HepG2 (cell line): ENCODE results near the gene SLC25A5. TPM values are rescaled to one million over a fixed set of nuclear protein-coding genes. Genes with fewer than 3 reads are reported as not detected.
A peak's percentile ranks its signal among the peaks of the same experiment; 100 is the strongest.

Experiments used
- FOSL2 ChIP-seq: sonication (generic); formaldehyde crosslinking; IDR thresholded peaks from 2 replicates; pipeline ENCODE4 v1.4.0; 2020; ENCODE audit warnings: missing genetic modification reagents
- HNRNPLL ChIP-seq: fragments of 200-400 bp; formaldehyde crosslinking; IDR thresholded peaks from 2 replicates; pipeline ENCODE4 v1.6.1; 2017; ENCODE audit warnings: mild to moderate bottlenecking, low read depth, low read length; ENCODE audit not compliant: poor library complexity, severe bottlenecking
- IRX3 ChIP-seq: sonication (generic); formaldehyde crosslinking; IDR thresholded peaks from 2 replicates; pipeline ENCODE4 v1.8.1; 2023; ENCODE audit warnings: mild to moderate bottlenecking, low read depth, missing genetic modification reagents, borderline replicate concordance
- NFE2 ChIP-seq: sonication (generic); formaldehyde crosslinking; IDR thresholded peaks from 2 replicates; pipeline ENCODE4 v1.4.0; 2020; ENCODE audit warnings: missing genetic modification reagents
- NFYB ChIP-seq: sonication (generic); formaldehyde crosslinking; IDR thresholded peaks from 2 replicates; pipeline ENCODE4 v1.4.0; 2020; ENCODE audit warnings: missing genetic modification reagents
- PHB2 ChIP-seq: fragments of 450-650 bp; IDR thresholded peaks from 2 replicates; pipeline ENCODE4 v1.6.1; 2018; ENCODE audit not compliant: partially characterized antibody
- POLR2G ChIP-seq: fragments of 200-400 bp; formaldehyde crosslinking; IDR thresholded peaks from 2 replicates; pipeline ENCODE4 v1.6.1; 2018; ENCODE audit warnings: mild to moderate bottlenecking, low read depth, low read length, moderate library complexity
- PRDM15 ChIP-seq: sonication (generic); formaldehyde crosslinking; IDR thresholded peaks from 2 replicates; pipeline ENCODE4 v1.4.0; 2020; ENCODE audit warnings: missing genetic modification reagents
- PREB ChIP-seq: sonication (generic); formaldehyde crosslinking; IDR thresholded peaks from 2 replicates; pipeline ENCODE4 v1.4.0; 2020; ENCODE audit warnings: missing genetic modification reagents
- STAT5B ChIP-seq: sonication (generic); formaldehyde crosslinking; IDR thresholded peaks from 2 replicates; pipeline ENCODE4 v1.4.0; 2020; ENCODE audit warnings: missing genetic modification reagents
- ZBTB37 ChIP-seq: sonication (generic); formaldehyde crosslinking; IDR thresholded peaks from 2 replicates; pipeline ENCODE4 v1.4.0; 2020; ENCODE audit warnings: mild to moderate bottlenecking, missing genetic modification reagents
- ZNF251 ChIP-seq: sonication (generic); formaldehyde crosslinking; IDR thresholded peaks from 2 replicates; pipeline ENCODE4 v1.9.0; 2021; ENCODE audit warnings: mild to moderate bottlenecking, missing genetic modification reagents
- ZNF317 ChIP-seq: sonication (generic); formaldehyde crosslinking; IDR thresholded peaks from 2 replicates; pipeline ENCODE4 v1.5.0; 2020; ENCODE audit warnings: mild to moderate bottlenecking, missing genetic modification reagents
- ZNF44 ChIP-seq: sonication (generic); formaldehyde crosslinking; IDR thresholded peaks from 2 replicates; pipeline ENCODE4 v1.5.1; 2020; ENCODE audit warnings: mild to moderate bottlenecking, missing genetic modification reagents
- ZNF572 ChIP-seq: sonication (generic); formaldehyde crosslinking; IDR thresholded peaks from 2 replicates; pipeline ENCODE4 v1.5.1; 2020; ENCODE audit warnings: mild to moderate bottlenecking, missing genetic modification reagents
- ZNF766 ChIP-seq: sonication (generic); formaldehyde crosslinking; IDR thresholded peaks from 2 replicates; pipeline ENCODE4 v1.5.0; 2020; ENCODE audit warnings: missing genetic modification reagents, borderline replicate concordance
- ZSCAN12 ChIP-seq: sonication (generic); formaldehyde crosslinking; IDR thresholded peaks from 2 replicates; pipeline ENCODE4 v1.9.0; 2021; ENCODE audit warnings: mild to moderate bottlenecking, missing genetic modification reagents
- polyA plus RNA-seq, 8 experiments: library from polyadenylated mRNA; depleted of rRNA in 3 of 8; stranded (reverse) in 7 of 8; unstranded in 1 of 8; fragments of >200 nt; fragmentation: Illumina TruSeq in 4 of 8; extraction: Trizol in 4 of 8; gene quantifications; 2 replicates each; pipeline versions ENCODE4 v1.2.1 to v1.2.3, GENCODE V29; 2011 to 2016; ENCODE audit warnings: low read depth in 4 of 8, missing spikeins in 1 of 8, mixed read lengths in 1 of 8; ENCODE audit not compliant: insufficient read depth in 1 of 8
- total RNA-seq, 5 experiments: library from RNA; depleted of rRNA; stranded (reverse); fragments of >200 nt; fragmentation: Illumina TruSeq; extraction: Trizol; gene quantifications; 2 replicates each; pipeline ENCODE4 v1.2.3, GENCODE V29; 2016; ENCODE audit warnings: low read depth in 1 of 5
- TF ChIP-seq, protein P1 (sequence below): sonication (generic); formaldehyde crosslinking; IDR thresholded peaks from 2 replicates; pipeline ENCODE4 v1.5.0; 2020; ENCODE audit warnings: missing genetic modification reagents, mild to moderate bottlenecking, borderline replicate concordance
- TF ChIP-seq, protein P2 (sequence below): sonication (generic); formaldehyde crosslinking; IDR thresholded peaks from 2 replicates; pipeline ENCODE4 v1.5.0; 2020; ENCODE audit warnings: mild to moderate bottlenecking, missing genetic modification reagents

SLC25A5 gene
- total and polyA plus RNA-seq, 2 of the 13 experiments (the other 11 are each of a cell fraction or from before 2014, with no cell fraction given), result 300 to 402 TPM

GRCh38 chrX:119467842-119468550 is at the start of gene SLC25A5 (continued):
- TF ChIP-seq STAT5B (no peak), NFYB (CRISPR knock-in tag) (peak; percentile 61), IRX3 (CRISPR knock-in tag) (no peak), ZNF44 (no peak), FOSL2 (CRISPR knock-in tag) (no peak), HNRNPLL (peak; percentile 10), ZSCAN12 (CRISPR knock-in tag) (no peak), ZBTB37 (CRISPR knock-in tag) (no peak), ZNF572 (CRISPR knock-in tag) (no peak), NFE2 (CRISPR knock-in tag) (no peak), ZNF317 (no peak), PHB2 (no peak), POLR2G (peak; percentile 94), ZNF766 (CRISPR knock-in tag) (no peak), ZNF251 (CRISPR knock-in tag) (no peak), PRDM15 (CRISPR knock-in tag) (no peak), PREB (no peak)
- TF ChIP-seq, protein P1, sequence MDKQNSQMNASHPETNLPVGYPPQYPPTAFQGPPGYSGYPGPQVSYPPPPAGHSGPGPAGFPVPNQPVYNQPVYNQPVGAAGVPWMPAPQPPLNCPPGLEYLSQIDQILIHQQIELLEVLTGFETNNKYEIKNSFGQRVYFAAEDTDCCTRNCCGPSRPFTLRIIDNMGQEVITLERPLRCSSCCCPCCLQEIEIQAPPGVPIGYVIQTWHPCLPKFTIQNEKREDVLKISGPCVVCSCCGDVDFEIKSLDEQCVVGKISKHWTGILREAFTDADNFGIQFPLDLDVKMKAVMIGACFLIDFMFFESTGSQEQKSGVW, result no peak
- TF ChIP-seq, protein P2, sequence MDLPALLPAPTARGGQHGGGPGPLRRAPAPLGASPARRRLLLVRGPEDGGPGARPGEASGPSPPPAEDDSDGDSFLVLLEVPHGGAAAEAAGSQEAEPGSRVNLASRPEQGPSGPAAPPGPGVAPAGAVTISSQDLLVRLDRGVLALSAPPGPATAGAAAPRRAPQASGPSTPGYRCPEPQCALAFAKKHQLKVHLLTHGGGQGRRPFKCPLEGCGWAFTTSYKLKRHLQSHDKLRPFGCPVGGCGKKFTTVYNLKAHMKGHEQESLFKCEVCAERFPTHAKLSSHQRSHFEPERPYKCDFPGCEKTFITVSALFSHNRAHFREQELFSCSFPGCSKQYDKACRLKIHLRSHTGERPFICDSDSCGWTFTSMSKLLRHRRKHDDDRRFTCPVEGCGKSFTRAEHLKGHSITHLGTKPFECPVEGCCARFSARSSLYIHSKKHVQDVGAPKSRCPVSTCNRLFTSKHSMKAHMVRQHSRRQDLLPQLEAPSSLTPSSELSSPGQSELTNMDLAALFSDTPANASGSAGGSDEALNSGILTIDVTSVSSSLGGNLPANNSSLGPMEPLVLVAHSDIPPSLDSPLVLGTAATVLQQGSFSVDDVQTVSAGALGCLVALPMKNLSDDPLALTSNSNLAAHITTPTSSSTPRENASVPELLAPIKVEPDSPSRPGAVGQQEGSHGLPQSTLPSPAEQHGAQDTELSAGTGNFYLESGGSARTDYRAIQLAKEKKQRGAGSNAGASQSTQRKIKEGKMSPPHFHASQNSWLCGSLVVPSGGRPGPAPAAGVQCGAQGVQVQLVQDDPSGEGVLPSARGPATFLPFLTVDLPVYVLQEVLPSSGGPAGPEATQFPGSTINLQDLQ (CRISPR knock-in tag), result no peak
